ENCODE measurements around the gene GMFB.

Gene GMFB

DNA sequence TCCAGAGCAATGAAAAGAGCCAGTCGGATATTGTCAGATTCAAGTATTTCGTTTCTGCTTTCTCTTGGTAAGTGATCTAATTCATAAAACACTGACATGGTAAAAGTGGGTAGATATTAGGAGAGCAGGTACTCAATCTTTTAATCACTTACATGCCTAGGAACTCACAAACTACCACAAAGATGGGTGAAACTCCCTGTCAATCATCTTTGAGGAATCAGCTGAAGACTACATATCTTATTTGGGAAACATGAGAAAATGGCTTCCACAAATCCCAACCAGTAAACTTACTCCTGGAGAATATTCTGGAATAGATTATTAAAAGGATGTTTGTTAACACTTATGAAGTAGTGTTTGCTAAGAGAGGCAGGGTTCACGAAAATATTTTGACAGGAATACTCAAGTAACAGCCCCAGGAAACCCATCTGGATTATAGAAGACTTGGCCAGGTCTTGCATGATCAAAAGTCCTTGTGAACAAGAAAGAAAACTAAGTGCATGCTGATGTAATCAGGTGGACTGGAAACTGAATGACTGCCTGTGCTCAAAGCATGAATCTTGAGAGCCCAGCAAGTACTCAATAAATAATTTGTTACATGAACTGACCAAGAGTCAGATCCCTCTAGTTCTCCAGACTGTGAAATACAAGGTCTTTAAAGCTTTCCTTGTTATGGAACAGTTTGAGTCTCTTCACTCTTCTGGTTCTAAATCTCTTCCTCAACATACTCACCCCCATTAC lies 63.1 kb downstream of the GMFB start:
- DNase-seq (ENCODE audit: low read depth in 2 of 2) = no peak

DNA sequence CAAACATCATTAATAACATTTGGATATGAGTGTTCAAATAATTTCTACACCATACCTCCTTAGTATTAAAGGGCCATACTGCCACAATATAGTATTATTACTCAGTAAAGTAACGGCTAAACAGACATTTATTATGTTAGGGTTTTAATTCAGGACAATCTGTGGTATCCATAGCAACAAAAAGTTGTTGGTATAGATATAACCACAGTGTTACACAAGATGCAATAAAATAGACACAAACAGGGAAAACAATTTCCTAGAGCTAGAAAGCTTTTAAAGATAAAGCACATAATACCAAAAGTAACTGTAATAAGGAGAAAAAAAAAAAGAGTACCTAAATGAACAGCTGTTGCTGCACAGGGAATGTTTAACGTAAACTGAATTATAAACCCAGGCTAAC lies 63.7 kb downstream of the GMFB start:
- DNase-seq (ENCODE audit: low read depth in 2 of 2) = no peak

All from fibroblast of skin of left biceps (primary cell).